HL-60/S4 treated with phorbol 12-myristate 13-acetate at 8.2 ng/mL for 4 days and 3 days (cell line): ENCODE data around the gene SLC9C2.
"Not testable (repeated sequence)": the region's sequence is repeated elsewhere in the genome, so short reads cannot be mapped to it uniquely, and the experiment has no call there.

Experiments
- in situ Hi-C: fragments of 300-500 bp; cut with MboI; formaldehyde crosslinking; loops from 2 replicates; pipeline ENCODE4 v1.15.0; 2022; ENCODE audit warnings: low sequenced_read_pairs

The SLC9C2 gene

DNA sequence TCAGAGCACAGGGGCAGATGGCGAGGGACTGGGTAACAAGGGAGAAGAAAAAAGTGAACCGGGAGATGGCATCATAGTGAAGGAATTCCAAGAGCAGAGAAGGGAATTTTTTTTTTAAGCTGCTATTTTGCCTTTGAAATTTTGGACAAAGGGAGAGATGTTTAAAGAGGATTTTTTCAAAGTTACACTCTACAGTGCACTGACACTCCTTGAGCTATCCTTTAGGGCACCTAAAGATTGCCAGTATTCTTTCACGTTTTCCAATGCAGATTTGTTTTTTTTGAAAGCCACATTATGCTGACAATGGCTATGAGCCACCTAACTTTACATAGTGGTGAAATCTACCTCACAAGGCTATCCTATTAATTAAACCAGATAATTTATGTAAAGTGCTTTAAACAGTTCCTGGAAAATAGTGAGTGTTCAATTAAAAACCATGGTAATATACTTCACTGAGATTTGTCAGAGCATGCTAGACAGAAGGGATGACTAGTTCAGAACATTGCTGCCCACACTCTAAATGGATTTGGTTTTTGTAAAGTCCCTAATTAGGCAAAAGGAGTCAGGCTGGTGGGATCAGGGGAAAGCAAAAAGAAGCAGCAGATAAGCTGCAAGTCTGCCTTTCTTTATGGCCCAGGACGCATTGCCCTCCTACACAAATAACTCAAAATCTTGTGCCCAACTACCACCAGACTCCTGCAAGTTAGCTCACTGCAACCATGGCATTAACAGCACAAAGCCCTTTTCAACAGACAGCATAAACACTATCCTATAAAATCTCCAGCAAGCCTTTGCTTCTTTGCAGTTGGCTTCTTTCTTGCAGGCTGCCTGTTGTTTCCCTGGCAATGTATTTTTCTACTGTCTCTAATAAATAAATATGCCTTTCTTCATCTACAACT, 71.8 kb downstream of the SLC9C2 start:
- in situ Hi-C loops = no loop called here

DNA sequence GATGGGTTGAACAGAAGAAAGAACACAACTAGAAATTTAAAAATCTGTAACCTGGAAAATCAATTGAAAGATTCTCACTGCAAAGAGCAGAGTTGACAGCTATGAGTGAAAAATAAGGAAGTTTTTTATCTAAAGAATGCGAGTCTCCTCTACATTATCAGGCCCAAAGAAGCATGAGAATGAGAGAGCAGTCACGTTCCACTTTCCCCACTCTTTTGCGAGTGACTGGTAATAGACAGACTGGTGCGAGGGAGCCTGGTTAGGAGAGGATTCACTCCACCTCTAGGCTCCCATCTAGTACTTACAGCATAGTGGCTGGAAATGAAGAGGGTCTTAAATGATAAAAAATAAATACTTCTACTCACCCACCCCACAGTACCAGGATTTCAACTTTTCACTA, 73.8 kb downstream of the SLC9C2 start:
- in situ Hi-C loops = no loop called here

DNA sequence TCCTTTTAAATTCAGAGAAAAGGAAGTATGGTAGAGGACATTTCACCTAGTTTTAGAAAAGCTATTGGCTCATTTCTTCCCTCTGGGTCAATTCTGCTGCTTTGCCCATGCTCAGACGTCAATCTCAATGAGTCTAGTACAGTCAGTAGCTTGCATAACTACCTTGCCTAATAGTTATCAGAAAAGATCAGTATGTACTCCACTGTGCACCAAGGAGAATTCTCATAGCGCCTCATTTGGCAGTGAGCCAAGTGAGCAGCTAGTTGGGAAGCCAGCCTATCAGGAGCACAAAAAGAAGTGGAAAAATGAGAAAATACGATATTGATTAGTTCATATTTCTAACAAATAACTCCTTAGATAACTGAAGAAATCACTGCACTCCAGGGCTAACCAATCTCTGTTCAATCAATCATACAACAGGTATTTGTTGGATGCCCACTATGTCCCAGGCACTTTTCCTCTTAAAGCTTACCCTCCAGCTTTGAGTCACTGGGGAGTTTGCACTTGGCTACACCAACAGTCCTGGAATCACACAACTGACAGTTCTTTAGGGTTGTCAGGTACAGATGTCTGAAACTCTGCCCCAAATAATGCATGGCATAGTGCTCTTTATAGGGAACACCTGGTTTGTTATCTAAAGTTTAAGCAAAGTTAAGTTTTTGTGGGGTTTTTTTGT, 75.6 kb downstream of the SLC9C2 start:
- in situ Hi-C loops = no loop called here

DNA sequence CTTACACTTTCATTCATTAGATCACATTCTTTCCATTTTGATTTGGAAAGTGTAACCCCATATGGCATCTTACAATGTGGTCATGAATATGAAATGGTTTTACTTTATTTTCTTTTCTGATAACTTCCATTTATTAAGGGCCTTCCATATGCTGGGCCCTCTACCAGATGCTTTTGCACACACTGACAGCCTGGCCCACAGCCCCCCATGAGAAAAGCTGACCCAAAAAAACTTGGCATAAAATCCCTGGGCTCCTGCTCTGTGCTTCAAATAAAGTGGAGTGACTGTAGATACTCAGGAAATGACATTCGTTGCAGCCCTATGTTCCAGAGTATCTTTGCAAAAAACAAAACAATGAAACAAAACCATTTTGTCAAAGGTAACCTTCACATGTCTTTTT, 76.9 kb downstream of the SLC9C2 start:
- in situ Hi-C loops = no loop called here

DNA sequence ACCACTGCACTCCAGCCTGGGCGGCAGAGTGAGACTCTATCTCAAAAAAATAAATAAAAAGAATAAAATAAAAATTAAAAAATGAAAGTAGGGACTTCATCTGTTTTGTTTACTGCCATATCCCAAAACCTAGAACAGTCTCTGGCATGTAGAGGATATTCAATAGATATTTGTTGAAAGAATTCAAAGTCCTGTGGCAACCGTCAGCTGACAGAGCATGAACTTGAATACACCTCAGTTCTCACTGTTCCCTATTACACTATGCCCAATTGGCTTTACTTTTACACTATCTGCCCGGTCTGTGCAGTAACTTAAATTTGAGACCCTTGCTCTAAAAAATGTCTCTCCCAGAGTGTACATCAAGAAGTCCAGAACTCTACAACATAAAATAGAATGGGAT, 79.5 kb downstream of the SLC9C2 start:
- in situ Hi-C loops = no loop called here

DNA sequence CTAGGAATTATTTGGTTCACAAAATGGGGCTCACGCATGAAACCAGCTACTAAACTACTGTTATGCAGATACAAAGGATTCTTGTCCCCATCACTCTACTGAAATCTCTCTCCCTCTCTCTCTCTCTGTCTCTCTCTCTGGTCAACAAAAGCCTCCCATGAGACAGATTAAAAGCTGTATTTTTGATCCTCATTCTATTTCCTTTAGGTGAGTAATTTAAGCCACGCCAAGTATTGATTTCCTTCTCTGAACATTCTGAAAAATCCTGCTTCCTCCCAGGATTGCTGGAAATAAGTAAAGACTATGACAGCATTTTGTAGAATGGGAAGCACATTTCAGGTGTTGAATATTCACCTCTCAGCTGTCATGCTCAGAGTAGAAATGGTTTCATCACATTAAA, 82.1 kb downstream of the SLC9C2 start:
- in situ Hi-C loops = no loop called here

DNA sequence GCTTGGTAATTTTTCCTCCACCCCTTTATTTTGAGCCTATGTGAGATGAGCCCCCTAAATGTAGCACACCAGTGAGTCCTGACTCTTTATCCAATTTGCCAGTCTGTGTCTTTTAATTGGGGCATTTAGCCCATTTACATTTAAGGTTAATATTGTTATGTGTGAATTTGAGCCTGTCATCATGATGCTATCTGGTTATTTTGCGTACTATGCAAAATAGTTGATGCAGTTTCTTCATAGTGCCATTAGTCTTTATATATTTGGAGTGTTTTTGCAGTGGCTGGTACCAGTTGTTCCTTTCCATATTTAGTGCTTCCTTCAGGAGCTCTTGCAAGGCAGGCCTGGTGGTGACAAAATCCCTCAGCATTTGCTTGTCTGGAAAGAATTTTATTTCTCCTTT, 88.4 kb downstream of the SLC9C2 start:
- in situ Hi-C loops = not testable (repeated sequence)

DNA sequence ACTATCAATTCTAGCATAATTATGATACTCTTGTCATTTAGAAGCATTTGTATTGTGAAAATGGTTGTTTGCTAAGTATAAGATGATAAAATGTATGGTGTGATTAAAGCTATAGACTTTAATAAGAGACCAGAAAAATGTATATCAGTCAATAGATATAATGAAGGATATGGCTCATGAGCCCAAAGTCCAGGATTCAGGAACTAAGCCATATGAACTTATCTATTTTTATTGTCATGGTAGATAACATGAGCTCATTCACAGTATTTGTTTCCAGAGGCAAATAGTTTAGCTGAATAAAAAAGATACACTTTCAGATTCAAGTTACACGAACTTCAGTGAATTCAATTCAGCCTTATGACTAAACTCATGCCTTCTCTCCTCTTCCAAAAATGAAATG, 93.1 kb downstream of the SLC9C2 start:
- in situ Hi-C loops = no loop called here

DNA sequence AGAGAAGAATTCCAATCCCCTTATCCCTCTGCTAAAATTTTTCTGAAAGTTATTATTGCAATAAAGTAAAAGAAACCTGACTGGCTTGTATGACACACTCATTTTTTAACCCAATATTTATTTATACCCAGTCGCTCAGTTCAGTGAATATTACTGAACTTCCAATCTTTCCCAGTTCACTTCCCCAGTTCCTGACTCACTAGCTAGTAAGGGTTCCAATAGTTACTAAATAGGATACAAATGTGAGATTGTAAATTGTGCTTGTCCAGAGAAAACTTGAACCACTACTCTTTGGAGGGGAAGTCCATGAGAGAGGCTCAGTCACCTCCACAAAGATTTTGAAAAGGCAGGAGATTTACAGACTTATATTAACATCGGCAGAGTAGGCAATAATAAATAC, 94.3 kb downstream of the SLC9C2 start:
- in situ Hi-C loops = no loop called here

DNA sequence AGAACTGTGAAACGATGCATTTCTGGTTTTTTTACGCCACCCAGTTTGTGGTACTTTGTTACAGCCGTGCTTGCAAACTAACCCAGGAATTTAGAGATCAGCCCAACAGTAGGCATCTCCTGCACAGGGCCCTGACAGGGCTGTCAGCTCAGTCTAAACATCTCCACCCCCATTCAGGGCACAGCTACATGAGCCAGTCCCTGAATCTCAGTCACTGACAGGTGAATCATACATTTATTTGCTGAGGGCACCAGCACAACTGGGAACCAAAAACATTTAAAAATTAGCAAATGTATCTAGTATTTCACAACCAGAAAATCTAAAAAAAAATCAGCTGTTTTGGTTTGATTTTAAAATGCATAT, 95.0 kb downstream of the SLC9C2 start:
- in situ Hi-C loops = no loop called here

DNA sequence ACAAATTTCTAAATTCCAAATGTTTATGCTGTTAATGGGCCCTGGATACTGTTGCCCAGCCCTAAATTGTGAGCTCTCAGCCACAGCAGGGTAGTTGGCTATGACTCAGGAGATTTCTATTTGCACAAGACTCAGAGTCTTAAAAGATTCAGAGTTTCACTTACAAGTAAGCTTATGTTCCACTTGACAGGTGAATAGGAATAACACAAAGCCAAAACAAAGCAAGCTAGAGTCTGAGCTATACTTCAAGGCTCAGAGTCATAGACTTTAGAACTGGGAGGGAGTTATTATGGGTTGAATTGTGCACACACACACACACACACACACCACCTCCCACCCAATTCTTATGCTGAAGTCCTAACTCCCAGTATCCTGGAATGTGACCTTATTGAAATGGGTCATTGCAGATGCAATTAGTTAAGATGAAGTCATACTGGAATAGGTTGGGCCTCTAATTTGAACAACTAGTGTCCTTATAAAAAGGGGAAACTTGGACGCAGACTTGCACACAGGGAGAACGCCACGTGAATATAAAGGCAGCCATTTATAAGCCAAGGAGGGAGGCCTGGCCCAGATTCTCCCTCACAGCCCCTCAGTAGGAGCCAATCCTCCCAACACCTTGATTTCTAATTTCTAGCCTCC, 95.5 kb downstream of the SLC9C2 start:
- in situ Hi-C loops = no loop called here

DNA sequence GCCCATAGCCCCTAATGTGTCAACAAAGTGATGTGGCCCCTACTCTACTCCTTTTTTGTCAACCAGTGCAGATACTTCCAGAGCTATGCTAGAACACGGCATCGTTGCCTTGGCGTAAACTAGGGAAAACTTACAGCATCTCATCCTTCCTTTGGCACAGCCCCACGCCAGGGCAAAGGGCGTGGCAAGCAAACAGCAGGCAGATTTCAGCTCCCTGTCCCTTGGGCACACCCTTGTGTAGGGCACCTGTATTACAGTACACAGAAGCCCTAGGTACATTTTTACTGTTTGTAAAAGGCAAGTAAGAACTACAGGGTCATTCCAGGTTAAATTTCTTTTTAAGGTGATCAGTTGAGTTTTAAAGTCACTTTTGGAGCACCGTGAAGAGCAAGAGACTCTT, 96.4 kb downstream of the SLC9C2 start:
- in situ Hi-C loops = no loop called here

DNA sequence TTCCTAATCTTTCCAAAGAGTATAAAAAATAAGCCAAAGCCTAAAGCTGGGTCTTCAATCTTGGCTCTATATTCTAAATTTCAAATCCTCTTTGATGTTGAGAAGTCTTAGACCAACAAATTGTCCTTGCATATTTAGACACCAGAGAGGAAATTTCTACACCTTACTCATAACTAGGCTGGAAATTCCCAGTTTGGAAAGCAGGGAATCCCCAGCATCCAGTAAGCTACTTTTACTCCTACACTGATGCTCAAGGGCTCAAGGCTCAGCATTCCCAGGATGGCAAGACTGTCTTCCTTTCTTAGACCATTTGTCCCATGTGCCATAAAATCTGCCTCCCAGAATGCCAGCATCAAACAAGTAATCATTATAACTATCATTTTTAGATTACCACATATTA, 97.5 kb downstream of the SLC9C2 start:
- in situ Hi-C loops = no loop called here

DNA sequence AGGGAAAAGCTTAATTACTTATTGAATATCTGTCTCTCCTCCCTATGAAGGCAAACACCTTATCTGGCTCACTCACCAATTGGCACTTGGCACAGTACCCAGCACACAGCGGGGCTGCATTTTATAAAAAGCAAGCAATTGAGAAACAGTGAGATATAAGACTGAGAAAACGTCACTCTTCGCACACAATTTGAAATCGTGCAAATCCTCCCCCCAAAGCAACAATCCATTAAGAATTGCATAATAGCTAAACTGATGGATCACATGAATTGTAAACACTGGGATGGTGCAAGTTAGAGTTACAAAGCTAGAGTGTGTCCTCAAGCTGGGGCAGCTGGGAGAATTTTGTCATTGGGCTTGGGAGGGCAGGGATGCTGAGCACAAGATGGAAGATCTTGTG, 98.6 kb downstream of the SLC9C2 start:
- in situ Hi-C loops = no loop called here

DNA sequence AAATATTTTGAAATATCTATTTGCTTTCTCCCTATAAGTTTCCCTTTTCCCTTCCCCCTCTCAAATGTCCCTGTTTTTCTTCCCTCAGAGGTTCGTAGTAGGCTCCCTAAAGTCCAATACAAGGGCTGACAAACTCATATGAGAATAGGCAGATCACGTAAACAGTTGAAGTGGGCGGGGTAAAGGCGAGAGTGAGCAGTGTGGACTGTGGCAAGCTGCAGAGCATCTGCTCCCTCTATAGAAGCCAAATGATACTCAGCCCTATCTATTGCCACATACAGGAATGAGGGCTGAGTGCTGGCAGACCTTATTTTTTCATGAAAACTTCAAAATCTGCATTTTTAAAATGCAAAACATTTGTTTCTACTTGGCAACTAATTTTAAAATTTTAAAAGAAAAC, 99.5 kb downstream of the SLC9C2 start:
- in situ Hi-C loops = no loop called here

DNA sequence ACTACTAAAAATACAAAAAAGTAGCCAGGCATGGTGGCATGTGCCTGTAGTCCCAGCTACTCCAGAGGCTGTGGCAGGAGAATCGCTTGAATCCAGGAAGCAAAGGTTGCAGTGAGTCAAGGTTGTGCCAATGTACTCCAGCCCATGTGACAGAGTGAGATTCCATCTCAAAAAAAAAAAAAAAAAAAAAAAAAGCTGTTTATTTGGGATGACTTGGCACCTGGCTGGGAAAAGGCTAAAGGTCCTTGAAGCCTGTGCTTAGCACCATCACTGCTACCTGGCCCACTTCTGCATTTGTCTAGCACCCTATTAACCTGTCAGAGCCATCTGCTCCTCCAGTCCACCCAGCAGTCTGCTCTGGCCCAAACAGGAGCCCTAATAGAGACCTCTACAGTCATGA, 100.8 kb downstream of the SLC9C2 start:
- in situ Hi-C loops = no loop called here

DNA sequence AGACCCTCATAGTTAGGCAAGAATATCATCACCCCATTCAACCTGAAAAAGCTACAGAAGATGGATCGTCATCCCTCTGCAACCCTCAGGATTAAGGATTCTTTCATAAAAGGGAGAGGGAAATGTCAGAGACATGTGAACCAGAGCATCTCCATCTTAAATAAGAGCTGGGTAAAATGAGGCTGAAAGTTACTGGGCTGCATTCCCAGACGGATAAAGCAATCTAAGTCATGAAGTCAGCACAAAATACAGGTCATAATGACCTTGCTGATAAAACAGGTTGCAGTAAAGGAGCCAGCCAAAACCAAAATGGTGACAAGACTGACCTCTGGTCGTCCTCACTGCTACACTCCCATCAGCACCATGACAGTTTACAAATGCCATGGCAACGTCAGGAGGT, 103.1 kb downstream of the SLC9C2 start:
- in situ Hi-C loops = no loop called here

DNA sequence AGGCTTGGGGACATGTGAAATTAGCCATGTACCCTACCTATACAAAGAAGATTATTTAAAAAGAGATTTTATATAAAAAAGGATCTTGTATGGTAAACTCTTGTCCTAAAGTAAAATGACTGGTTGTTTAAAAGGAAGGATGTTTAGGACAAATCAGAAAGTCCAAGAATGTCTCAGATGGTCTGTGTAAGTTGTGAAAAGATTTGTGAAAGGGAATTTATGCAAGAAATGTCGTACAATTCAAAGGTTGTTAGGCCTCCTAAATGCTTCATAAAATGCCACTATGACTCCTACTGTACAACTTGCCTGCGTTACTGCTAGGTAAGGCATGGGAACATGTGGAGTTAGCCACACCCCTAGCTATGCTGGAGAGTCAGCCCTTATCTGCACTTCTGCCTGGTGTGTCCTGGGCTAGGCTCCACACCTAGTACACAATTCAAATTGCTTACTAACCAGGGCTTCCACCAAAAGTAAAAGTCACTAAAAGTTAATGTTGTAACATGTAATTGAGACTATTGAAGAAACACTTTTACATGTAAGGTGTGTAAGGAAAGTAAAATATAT, 106.0 kb downstream of the SLC9C2 start:
- in situ Hi-C loops = no loop called here

DNA sequence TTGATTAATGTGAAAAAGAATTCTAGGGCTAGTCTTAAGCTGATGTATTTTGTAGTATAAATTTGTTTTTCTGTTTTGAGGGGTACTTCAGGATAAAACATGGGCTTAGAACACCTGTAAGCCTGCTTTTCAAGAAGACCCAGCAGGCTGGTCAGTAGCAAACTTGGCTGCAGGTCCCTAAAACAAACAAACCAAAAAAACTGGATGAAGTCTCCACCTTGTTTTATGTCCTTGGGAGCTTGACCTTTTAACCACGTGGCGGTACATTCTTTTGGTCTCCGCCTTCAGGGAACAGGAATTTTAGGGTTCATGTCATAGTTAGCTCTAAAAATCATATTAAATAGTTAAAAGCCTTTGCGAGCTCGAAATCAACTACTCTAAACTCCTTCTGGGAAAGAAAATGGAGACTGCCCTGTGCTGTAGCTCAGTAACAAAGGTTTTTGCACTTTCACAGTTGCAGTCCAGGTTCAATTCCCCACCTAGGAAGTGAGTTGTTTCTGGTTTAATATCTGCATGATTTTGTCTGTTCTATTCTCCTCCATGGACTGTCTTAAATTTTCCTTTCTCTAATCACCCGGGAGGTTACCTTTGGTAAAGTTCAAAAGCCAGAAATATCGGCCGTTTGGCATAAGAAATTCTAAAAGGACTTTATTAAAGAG, 107.1 kb downstream of the SLC9C2 start:
- in situ Hi-C loops = no loop called here

DNA sequence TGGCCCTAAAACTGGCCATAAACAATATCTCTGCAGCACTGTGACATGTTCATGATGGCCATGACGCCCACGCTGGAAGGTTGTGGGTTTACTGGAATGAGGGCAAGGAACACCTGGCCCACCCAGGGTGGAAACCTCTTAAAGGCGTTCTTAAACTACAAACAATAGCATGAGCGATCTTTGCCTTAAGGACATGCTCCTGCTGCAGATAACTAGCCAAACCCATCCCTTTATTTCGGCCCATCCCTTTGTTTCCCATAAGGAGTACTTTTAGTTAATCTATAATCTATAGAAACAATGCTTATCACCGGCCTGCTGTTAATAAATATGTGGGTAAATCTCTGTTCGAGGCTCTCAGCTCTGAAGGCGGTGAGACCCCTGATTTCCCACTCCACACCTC, 109.7 kb downstream of the SLC9C2 start:
- in situ Hi-C loops = not testable (repeated sequence)

DNA sequence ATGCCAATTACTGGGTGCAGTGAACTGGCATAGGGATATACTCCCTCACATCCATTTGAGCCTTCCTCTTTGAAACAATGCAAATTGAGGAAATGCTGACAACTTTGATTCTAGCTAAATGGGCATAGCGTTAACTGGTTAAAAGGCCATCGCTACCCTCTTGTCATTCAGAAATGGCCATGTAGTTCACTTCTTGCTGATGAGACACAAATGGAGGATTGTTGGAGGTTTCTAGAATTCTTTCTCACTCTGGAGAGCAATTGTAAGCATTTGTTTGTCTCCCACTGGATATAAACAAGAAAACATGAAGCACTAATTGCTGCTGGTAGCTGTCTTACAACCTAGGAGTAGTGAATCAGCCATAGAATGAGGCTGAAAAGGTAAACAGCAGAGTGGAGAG, 111.4 kb downstream of the SLC9C2 start:
- in situ Hi-C loops = no loop called here
